Ammon's horn (tissue), 1 donor: ENCODE results near the gene CCDC150.
"Not testable (repeated sequence)": the region's sequence is repeated elsewhere in the genome, so short reads cannot be mapped to it uniquely, and the experiment has no call there.

Experiments
- DNase-seq: peaks from one replicate; pipeline ENCODE4 v3.0.0-alpha.2; 2016; ENCODE audit warnings: low spot score

CCDC150 gene

GRCh38 chr2:196635156-196635555, 4.4 kb upstream of the CCDC150 start:
- DNase-seq = no peak

GRCh38 chr2:196638765-196639164, 750 bp upstream of the CCDC150 start:
- DNase-seq = no peak

- DNase-seq = no peak
These were observed 575 bp downstream of the CCDC150 start for GRCh38 chr2:196640031-196640548.

- no peak for DNase-seq
These were observed 9.7 kb downstream of the CCDC150 start for GRCh38 chr2:196649202-196649601.

DNA sequence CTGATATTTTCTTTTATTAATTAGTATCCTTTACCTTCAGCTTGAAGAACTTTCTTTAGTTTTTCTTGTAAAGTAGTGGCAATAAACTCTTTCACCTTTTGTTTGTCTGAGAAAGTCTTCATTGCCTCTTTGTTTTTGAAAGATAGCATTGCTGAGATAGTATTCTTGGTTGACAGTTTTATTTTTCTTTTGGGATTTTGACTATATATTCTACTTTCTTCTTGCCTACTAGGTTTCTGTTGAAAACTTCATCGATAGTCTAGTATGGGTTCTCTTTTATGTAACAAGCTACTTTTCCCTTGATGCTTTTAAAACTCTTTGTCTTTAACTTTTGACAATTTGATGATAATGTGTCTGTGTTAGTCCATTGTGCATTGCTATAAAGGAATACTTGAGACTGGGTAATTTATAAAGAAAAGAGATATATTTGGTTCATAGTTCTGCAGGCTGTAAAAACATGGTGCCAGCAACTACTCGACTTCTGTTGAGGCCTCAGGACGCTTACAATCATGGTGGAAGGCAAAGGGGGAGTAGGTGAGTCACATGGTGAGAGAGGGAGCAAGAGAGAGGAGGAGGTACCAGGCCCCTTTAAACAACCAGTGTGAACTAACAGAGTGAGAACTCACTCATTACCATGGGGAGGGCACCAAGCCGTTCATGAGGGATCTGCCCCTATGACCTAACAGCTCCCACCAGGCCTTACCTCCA, 12.0 kb downstream of the CCDC150 start:
- DNase-seq = no peak

DNA sequence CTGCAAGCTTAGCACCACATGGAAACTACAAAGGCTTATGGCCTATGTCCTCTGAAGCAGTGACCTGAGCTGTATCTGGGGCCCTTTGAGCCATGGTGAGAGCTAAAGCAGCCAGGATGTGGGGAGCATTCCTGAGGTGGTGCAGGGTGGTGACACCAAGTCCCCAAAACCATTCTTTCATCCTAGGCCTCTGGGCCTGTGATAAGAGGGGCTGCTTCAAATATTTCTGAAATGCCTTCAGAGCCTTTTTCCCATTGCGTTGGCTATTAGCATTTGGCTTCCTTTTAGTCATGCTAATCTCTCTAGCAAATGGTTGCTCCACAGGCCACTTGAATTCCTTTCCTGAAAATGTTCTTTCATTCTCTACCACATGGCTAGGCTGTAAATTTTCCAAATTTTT, 13.4 kb downstream of the CCDC150 start:
- DNase-seq = no peak

GRCh38 chr2:196653843-196654242, 14.3 kb downstream of the CCDC150 start:
- DNase-seq = no peak

DNA sequence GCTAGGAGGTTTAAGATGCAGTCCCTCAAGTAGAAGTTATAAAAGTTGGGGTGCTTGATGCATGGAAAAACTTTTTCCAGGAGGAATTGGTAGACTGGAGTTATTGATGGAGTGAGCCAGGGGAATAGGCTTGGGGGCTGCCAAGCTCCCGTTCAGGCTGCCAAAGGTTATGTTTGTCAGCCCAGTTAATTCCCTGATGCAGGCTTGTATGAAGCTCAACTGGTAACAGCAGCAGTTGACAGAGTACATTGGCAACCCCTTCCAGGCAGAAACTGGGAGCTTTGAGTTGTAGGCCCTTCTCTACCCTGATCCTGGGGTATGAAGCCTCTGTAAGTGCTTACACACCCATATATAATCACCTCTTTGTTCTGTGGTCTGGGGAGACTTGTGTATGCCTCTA, 16.2 kb downstream of the CCDC150 start:
- no peak for DNase-seq

DNA sequence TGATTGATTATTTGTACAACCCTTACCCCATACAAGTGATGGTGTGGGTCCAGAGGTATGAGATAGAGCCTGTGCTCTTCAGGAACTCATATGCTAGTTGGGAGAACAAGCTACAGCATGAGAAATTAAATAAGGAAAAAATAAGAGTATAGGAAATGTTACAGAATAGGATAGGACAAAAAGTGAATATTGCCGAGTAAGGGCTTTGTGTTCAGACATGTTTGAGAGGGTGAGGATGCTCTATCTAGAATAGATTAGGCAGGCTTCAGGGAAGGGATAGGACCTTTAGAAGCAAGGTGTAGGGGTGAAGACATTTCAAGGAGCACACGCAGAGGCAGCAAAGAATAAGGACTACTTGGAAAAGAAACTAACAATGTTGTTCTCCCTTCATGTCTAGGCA, 17.8 kb downstream of the CCDC150 start:
- no peak for DNase-seq

DNA sequence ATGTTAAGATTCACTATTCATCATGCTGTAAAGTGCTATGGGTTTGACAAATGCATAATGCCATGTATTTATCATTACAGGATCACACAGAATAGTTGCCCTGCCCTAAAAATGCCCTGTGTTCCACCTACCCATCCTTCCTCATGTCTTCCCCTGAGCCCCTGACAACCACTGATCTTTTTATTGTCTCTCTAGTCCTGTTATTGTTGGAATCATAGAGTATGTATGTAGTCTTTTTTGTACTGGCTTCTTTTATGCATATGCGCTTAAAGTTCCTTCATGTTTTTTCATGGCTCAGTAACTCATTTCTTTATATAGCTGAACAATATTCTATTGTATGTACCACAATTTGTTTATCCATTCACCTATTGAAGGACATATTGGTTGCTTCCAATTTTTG, 20.3 kb downstream of the CCDC150 start:
- DNase-seq = no peak

DNA sequence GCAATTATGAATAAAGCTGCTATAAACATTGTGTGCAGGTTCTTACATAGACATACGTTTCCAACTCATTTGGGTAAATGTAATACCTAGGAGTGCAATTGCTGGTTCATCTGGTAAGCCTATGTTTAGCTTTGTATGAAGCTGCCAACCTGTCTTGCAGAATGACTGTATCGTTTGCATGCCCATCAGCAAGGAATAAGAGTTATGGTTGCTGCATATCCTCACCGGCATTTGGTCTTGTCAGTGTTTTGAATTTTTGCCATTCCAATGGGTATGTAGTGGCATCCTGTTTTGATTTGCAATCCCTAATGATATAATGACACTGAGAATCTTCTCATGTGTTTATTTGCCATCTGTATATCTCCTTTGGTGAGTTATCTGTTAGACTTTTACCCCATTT, 20.7 kb downstream of the CCDC150 start:
- DNase-seq = no peak

- no peak for DNase-seq
These were observed 30.8 kb downstream of the CCDC150 start for GRCh38 chr2:196670342-196670741.

DNA sequence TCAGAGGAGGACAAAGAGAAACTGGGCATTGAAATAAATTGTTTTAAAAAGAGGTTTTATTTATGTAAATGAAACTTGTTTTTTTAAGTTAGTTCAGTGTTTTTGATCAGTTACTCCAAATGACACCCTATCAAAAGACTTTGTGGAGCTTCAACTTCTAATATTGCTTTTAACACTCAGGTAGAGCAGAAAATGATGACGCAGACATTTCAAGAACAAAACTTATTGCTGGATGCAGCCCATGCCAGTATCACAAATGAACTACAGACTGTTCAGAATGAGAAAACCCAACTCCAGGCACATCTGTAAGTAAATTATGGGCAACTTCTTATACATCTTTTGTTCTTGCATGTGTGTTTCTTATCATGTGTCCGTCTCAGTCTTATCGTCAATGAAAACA, 36.4 kb downstream of the CCDC150 start:
- DNase-seq = no peak

DNA sequence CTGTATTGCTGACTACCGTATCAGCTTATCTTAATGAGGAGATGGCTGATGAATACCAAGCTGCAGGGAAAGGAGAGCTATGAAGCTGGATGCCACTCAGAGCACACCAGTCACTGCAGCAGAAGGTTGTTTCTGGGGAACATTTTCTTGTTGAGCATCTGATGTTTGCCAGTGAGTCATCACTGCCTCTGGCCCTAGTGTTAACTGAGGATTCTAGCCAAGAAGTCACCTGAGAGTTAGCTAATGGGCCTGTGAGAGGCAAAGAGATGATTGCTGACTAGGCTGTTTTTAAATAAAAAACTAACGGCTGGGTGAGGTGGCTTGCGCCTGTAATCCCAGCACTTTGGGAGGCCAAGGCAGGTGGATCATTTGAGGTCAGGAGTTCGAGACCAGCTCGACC, 37.9 kb downstream of the CCDC150 start:
- DNase-seq = peak; percentile 7

GRCh38 chr2:196679368-196679767, 39.9 kb downstream of the CCDC150 start:
- DNase-seq = no peak

GRCh38 chr2:196681510-196681909, 42.0 kb downstream of the CCDC150 start:
- DNase-seq = no peak

GRCh38 chr2:196685792-196686191, 46.3 kb downstream of the CCDC150 start:
- no peak for DNase-seq

DNA sequence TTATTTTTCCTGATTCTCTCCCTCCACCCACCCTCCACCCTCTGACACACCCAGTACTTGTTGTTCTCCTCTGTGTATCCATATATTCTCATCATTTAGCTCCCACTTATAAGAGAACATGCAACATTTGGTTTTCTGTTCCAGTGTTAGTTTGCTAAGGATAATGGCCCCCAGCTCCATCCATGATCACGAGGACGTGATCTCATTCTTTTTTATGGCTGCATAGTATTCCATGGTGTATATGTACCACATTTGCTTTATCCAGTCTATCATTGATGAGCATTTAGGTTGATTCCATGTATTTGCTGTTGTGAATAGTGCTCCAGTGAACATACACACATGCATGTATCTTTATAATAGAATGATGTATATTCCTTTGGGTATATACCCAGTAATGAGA, 47.2 kb downstream of the CCDC150 start:
- not testable (repeated sequence) for DNase-seq

DNA sequence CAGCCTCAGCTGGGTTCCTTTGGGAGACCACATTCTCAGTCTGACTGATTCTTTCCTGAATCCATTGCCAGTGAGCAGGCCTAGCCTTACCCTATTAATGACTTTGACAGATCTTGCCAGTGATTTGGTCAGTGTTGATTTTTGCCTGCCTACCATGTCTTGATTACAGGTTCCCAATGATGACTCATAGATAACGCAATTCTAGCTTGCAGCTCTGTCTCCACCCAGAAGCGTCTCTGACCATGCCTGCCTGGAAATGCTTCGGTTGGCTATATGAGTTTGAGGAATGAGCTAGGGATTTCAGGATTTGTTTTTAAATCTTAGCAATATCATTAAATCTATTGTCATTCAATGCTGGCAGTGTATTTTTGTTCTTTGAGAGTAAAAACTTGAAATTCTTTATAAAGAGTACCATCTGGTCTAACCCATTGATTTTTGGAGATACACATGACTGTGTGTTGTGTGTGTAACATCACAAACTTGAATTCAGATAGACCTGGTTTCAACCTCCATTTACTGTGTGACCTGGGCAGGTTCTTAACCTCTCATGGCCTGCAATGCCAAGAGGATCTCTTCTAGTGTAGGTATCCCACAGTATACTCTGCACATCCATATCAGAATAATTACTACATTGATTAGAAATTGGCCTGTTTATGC, 57.0 kb downstream of the CCDC150 start:
- no peak for DNase-seq

GRCh38 chr2:196697825-196698224, 58.3 kb downstream of the CCDC150 start:
- no peak for DNase-seq

DNA sequence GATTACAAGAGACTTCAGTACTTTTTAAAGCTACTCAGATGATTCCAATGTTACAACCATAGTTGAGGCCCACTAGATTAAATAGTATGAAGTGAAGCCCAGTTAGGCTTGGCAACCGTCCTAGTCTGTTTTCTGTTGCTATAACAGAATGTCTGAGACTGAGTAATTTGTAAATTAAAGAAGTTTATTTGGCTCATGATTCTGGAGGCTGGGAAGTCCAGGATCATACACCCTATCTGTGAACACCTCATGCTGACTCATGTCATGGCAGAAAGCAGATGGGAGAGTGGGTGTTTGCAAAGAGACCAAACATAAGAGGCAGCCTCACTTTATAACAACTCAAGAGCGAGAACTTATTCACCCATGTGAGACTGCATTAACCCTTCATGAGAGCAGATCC, 63.1 kb downstream of the CCDC150 start:
- DNase-seq = peak; percentile 57

DNA sequence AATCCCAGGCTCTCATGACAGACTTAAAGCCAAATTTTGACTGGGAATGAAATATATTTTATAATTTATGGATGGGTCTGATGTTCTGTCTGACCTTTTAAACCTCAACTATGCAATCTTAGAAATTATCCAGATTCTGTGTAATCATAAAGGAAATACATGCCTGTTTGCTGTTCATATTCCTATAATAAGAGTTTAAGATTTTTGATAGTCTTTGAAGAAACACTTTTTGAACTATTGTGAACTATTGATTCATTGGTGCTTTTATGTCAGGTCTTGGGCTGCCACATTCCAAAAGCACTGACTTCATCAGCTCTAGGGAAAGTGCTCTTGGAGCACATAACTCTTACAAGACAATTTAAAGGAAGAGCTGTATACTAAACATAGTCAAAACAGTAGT, 64.2 kb downstream of the CCDC150 start:
- no peak for DNase-seq

GRCh38 chr2:196710056-196710455, 70.5 kb downstream of the CCDC150 start:
- not testable (repeated sequence) for DNase-seq

GRCh38 chr2:196711625-196712024, 72.1 kb downstream of the CCDC150 start:
- DNase-seq = no peak
